IPS-15b (cell line): Measurements from ENCODE around the gene OR6K3.

Source experiments
- H3K27me3 ChIP-seq: one replicate; pipeline ENCODE4 v1.6.1; 2013; ENCODE audit warnings: low read length; ENCODE audit not compliant: control insufficient read depth, insufficient read depth
- H3K36me3 ChIP-seq: one replicate; pipeline ENCODE4 v1.6.1; 2013; ENCODE audit warnings: low read length; ENCODE audit not compliant: control insufficient read depth, insufficient read depth
- H3K4me1 ChIP-seq: one replicate; pipeline ENCODE4 v1.6.1; 2013; ENCODE audit warnings: mild to moderate bottlenecking, low read length; ENCODE audit not compliant: control insufficient read depth, insufficient read depth
- H3K4me3 ChIP-seq: one replicate; pipeline ENCODE4 v1.5.1; 2013; ENCODE audit warnings: low read depth, low read length
- H3K9ac ChIP-seq: one replicate; pipeline ENCODE4 v1.6.1; 2013; ENCODE audit warnings: low read depth, mild to moderate bottlenecking, low read length
- H3K9me3 ChIP-seq: one replicate; pipeline ENCODE4 v1.6.1; 2013; ENCODE audit warnings: mild to moderate bottlenecking, low read length; ENCODE audit not compliant: control insufficient read depth, insufficient read depth

The OR6K3 gene

DNA sequence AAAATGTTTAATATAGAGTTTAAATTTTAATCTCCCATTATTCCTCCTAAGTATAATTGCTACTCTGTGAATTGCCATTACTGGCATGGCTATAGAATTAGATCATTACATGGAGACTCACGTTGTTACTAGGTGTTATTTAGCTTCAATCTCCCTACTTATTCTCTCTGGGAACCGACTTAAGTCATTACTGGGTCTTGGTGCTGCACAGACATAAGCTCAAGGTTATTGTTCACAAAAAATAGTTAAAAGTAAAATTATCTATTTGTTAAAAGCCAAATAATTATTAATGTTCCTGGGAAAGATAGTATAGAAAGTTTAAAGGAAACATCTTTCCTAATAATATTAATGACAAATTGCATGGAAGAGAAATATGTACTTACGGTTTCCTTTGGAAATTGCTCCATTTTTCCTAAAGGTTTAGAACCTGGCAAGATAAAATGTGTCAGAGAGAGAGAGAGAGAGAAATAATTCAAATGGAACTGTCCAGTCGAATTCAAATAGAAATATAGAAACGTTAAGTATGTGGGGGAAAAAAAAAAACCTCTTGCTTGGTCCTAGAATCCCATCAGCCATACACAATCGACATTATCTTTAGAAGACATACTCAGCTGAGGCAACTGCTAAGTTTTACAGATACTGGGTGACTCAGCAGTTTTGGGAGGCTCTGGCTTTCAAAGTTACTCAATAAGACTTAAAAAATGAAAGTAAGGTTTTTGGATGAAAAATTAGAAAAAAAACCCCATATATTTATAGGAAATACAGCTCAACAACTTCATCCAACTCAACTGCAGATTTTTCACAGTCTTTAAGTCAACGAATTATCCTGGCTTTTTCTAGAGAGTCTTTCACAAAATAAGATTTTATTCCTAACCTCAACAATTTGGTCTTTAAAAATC, 34.2 kb downstream of the OR6K3 start, which contains the start of gene SPTA1:
Gene SPTA1, minus strand, starts transcription at position 605 of the 899 bp plus-strand sequence. Its CDS starts 198 bp downstream, at position 407.
- Histone ChIP-seq H3K27me3 (no peaks in the 10 kb centered on the region), H3K36me3 (no peaks in the 10 kb centered on the region), H3K9me3 (no peaks in the 10 kb centered on the region), H3K4me3 (no peak within 1 kb of the TSS), H3K4me1 (no peaks in the 10 kb centered on the region), H3K9ac (no peak within 1 kb of the TSS)

DNA sequence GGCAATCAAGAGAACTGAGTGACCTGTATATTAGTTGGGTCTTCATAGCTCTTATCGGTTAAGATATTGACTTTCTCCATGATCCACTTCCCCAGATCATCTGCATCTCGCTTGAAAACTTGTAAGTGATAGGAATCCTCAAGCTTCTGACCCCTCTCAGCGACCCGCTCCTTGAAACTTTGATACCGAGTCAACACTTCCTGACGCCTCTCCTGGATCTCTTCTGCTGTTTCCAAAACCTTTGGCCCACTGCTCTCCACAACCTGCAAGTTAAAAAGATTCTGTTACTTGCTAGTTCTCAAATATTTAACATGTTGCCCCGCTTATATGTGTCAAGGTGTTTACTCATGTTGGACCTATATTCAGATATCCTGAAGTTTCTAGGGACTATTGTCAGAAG, 35.4 kb downstream of the OR6K3 start:
- Histone ChIP-seq H3K9ac (no peak overlapping the region), H3K9me3 (no peaks in the 10 kb centered on the region), H3K4me3 (no peak overlapping the region), H3K4me1 (no peaks in the 10 kb centered on the region), H3K36me3 (no peaks in the 10 kb centered on the region), H3K27me3 (no peaks in the 10 kb centered on the region)

DNA sequence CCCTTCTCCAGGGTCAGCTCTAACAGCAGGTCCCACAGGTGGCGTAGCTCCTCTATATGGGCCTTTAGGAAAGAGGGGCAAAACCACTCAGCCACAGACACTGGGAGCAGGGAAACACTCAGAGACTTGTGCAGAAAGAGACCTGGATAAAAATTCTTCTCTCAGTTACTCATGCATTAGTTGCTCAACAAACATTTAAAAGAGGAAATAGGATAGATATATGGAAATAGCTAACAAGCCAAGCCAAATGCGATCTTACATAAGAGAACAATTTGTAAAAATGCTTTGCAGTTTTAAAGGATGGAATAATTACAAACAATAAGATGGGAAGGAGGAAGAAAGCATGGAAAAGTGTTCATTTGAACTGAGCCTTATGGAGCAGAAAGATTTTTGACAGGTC, 38.9 kb downstream of the OR6K3 start:
- no peaks in the 10 kb centered on the region for H3K4me1 ChIP-seq
- no peak overlapping the region for H3K9ac ChIP-seq
- H3K36me3 ChIP-seq: no peaks in the 10 kb centered on the region
- H3K27me3 ChIP-seq: no peaks in the 10 kb centered on the region
- H3K4me3 ChIP-seq: no peak overlapping the region
- no peaks in the 10 kb centered on the region for H3K9me3 ChIP-seq

DNA sequence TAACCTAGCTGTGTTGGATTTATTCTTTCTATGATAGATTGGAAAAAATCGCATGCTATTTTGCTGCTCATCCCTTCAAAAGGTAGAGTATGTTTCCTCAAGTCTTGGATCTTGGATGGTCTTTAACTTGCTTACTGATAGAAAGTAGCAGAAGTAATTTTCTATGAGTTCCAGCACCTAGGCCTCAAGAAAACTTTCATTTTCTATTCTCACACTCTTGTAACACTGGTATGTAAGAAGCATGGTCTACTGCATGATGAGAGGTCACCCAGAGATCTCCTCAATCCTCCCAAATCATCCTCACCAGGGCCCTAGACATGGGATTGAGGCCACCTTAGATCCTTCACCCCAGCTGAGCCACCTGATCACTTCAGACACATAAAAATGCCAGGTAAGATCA, 41.2 kb downstream of the OR6K3 start:
- Histone ChIP-seq H3K4me1 (no peaks in the 10 kb centered on the region), H3K4me3 (no peak overlapping the region), H3K9ac (no peak overlapping the region), H3K36me3 (no peaks in the 10 kb centered on the region), H3K27me3 (no peaks in the 10 kb centered on the region), H3K9me3 (no peaks in the 10 kb centered on the region)

DNA sequence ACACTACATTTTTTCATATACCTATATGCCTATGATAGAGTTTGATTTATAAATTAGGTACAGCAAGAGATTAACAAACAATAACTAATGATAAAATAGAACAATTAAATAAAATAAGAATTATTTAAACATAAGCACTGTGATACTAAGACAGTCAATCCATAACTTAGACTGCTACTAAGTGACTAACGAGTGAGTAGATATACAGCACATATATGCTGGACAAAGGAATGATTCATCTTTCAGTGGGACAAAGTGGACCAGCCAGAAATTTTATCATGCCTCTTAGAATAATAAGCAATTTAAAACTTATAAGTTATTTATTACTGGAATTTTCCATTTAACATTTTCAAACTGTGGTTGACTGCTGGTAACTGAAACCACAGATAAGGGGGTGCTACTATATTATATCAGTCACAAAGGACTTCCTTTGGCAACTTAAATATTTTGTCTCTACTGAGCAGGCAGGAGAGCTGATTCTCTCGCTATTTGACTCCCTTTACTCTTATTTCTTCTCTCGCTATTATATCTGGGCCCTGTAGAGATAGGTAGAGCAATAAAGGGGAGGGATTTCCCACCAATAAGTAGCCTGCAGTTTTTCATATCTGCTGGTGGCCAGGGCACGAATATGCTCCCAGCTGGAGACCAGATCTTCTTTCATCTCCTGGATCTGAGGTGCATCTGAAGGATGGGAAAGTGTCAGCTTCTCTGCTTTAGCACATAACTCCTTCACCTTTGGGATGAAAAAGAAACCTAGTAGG, 44.8 kb downstream of the OR6K3 start:
- H3K27me3 ChIP-seq: no peaks in the 10 kb centered on the region
- no peaks in the 10 kb centered on the region for H3K9me3 ChIP-seq
- H3K4me1 ChIP-seq: no peaks in the 10 kb centered on the region
- H3K9ac ChIP-seq: no peak overlapping the region
- H3K4me3 ChIP-seq: no peak overlapping the region
- no peaks in the 10 kb centered on the region for H3K36me3 ChIP-seq

DNA sequence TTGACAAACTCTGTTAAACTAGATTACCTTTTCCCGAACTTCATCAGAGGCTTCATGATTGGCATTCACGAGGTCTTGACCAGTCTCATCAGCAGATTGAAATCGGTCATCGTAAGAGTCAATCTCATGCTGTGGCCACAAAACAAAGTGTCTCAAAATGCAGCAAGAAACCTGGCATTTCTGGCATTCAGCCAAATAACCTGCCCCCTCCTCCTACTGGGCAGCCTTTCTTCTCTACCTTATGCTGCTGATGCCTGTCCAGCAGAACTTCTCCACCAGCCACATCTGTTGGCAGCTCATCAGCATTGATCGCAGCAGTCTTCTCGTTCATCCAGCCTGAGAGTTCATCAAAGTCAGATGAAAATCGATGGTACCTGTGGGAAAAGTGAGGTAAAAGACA, 46.2 kb downstream of the OR6K3 start:
- Histone ChIP-seq H3K9me3 (no peaks in the 10 kb centered on the region), H3K27me3 (no peaks in the 10 kb centered on the region), H3K4me1 (no peaks in the 10 kb centered on the region), H3K4me3 (no peak overlapping the region), H3K9ac (no peak overlapping the region), H3K36me3 (no peaks in the 10 kb centered on the region)
